H1 (cell line): ENCODE results near the gene ZNF277. TPM values are rescaled to one million over a fixed set of nuclear protein-coding genes. Genes with fewer than 3 reads are reported as not detected.

Experiments
- CTCF ChIA-PET: fragments of 300-600 bp; sonication (Branson Sonifier 250); formaldehyde crosslinking; loops from one replicate; lab custom pipeline; 2021; ENCODE audit not compliant: partially characterized antibody; lab: Charles Lee
- POLR2A ChIA-PET: fragments of 300-600 bp; sonication (Branson Sonifier 250); formaldehyde crosslinking; loops from one replicate; lab custom pipeline; 2021; ENCODE audit warnings: inconsistent platforms; ENCODE audit not compliant: partially characterized antibody; lab: Charles Lee
- DNase-seq, 2 experiments: peaks; one replicate each; pipeline versions ENCODE4 v3.0.0 to v3.0.0-alpha.2; 2010 to 2022; ENCODE audit warnings: low spot score in 2 of 2, low read depth in 1 of 2, mixed read lengths in 1 of 2
- FAIRE-seq: peaks from 2 replicates; lab custom pipeline; 2011; peaks lifted over from hg19 to GRCh38; lab: Jason Lieb, UNC
- H2AFZ ChIP-seq: 2 replicates; pipeline ENCODE4 v1.8.1; 2012; ENCODE audit warnings: low read length, inconsistent platforms
- H2AK5ac ChIP-seq: 2 replicates; pipeline ENCODE4 v1.6.1; 2013; ENCODE audit warnings: low read depth, low read length
- H2BK120ac ChIP-seq: replicated peaks from 2 replicates; pipeline ENCODE3; 2013; ENCODE audit warnings: low read depth, low read length, inconsistent platforms
- H2BK12ac ChIP-seq: 2 replicates; pipeline ENCODE4 v1.6.1; 2013; ENCODE audit warnings: low read depth, low read length
- H2BK15ac ChIP-seq: 2 replicates; pipeline ENCODE4 v1.6.1; 2013; ENCODE audit warnings: low read length
- H2BK20ac ChIP-seq: 2 replicates; pipeline ENCODE4 v1.6.1; 2013; ENCODE audit warnings: low read length
- H2BK5ac ChIP-seq: 2 replicates; pipeline ENCODE4 v1.6.1; 2013; ENCODE audit warnings: low read depth, low read length
- H3K14ac ChIP-seq: 2 replicates; pipeline ENCODE4 v1.6.1; 2013; ENCODE audit warnings: inconsistent platforms; ENCODE audit not compliant: insufficient read length
- H3K18ac ChIP-seq: 2 replicates; pipeline ENCODE4 v1.6.1; 2013; ENCODE audit warnings: low read length; ENCODE audit errors: extremely low read depth
- H3K23ac ChIP-seq: 2 replicates; pipeline ENCODE4 v1.6.1; 2013; ENCODE audit warnings: inconsistent platforms; ENCODE audit not compliant: insufficient read length
- H3K23me2 ChIP-seq: 2 replicates; pipeline ENCODE4 v1.6.1; 2013; ENCODE audit warnings: low read depth, low read length
- H3K27ac ChIP-seq: 2 replicates; pipeline ENCODE4 v1.6.1; 2011; ENCODE audit warnings: low read depth, low read length, inconsistent platforms
- H3K27me3 ChIP-seq, 4 experiments: replicated peaks in 1 of 4; 1 replicate in 1 of 4; 2 replicates in 3 of 4; pipeline versions ENCODE4 v1.6.1 to v1.8.1; 2011 to 2013; ENCODE audit warnings: low read length in 3 of 4, mild to moderate bottlenecking in 3 of 4, inconsistent platforms in 2 of 4, mixed read lengths in 2 of 4, moderate library complexity in 1 of 4; ENCODE audit not compliant: control insufficient read depth in 3 of 4, insufficient read depth in 3 of 4; ENCODE audit errors: extremely low read depth in 1 of 4
- H3K36me3 ChIP-seq, 4 experiments: 2 replicates each; pipeline versions ENCODE4 v1.6.1 to v1.8.1; 2011 to 2013; ENCODE audit warnings: mild to moderate bottlenecking in 4 of 4, low read length in 3 of 4, moderate library complexity in 2 of 4, control low read depth in 1 of 4, inconsistent platforms in 1 of 4; ENCODE audit not compliant: insufficient read depth in 4 of 4, control insufficient read depth in 2 of 4
- H3K4ac ChIP-seq: replicated peaks from 2 replicates; pipeline ENCODE3; 2013; ENCODE audit warnings: low read length, low read depth, mixed read lengths, inconsistent platforms; ENCODE audit not compliant: insufficient read length
- H3K4me1 ChIP-seq, 4 experiments: replicated peaks in 1 of 4; 1 replicate in 1 of 4; 2 replicates in 3 of 4; pipeline versions ENCODE4 v1.6.1 to v1.8.1; 2011 to 2013; ENCODE audit warnings: low read length in 3 of 4, inconsistent platforms in 2 of 4, mixed read lengths in 1 of 4; ENCODE audit not compliant: insufficient read depth in 4 of 4, control insufficient read depth in 3 of 4
- H3K4me2 ChIP-seq, 2 experiments: 2 replicates each; pipeline versions ENCODE4 v1.6.1 to v1.8.1; 2011 to 2013; ENCODE audit warnings: low read depth in 2 of 2, low read length in 2 of 2, control low read depth in 1 of 2, inconsistent platforms in 1 of 2, mild to moderate bottlenecking in 1 of 2; ENCODE audit not compliant: insufficient read depth in 1 of 2
- H3K4me3 ChIP-seq, 4 experiments: fragments of 200-600, 300-600 bp in 1 of 4; sonication (generic), shearing (Covaris generic), sonication (Bioruptor Twin) in 1 of 4; 2 replicates each; pipeline versions ENCODE4 v1.5.1 to v1.8.1; 2011 to 2016; ENCODE audit warnings: low read length in 4 of 4, low read depth in 3 of 4, control low read depth in 2 of 4, inconsistent platforms in 2 of 4, mild to moderate bottlenecking in 2 of 4, mixed read lengths in 1 of 4, moderate library complexity in 1 of 4; ENCODE audit not compliant: insufficient read depth in 2 of 4; ENCODE audit errors: extremely low read depth in 1 of 4
- H3K56ac ChIP-seq: replicated peaks from 2 replicates; pipeline ENCODE3; 2013; ENCODE audit warnings: low read depth, mild to moderate bottlenecking, mixed read lengths, low read length, inconsistent platforms; ENCODE audit not compliant: insufficient read length
- H3K79me1 ChIP-seq: 2 replicates; pipeline ENCODE4 v1.6.1; 2013; ENCODE audit warnings: low read depth, low read length, control low read depth
- H3K79me2 ChIP-seq, 2 experiments: 2 replicates each; pipeline versions ENCODE4 v1.6.1 to v1.8.1; 2012 to 2013; ENCODE audit warnings: low read length in 2 of 2, mild to moderate bottlenecking in 2 of 2, inconsistent platforms in 1 of 2; ENCODE audit not compliant: insufficient read depth in 2 of 2, control insufficient read depth in 1 of 2
- H3K9ac ChIP-seq, 4 experiments: replicated peaks in 1 of 4; 1 replicate in 1 of 4; 2 replicates in 3 of 4; pipeline versions ENCODE4 v1.6.1 to v1.8.1; 2011 to 2013; ENCODE audit warnings: low read depth in 3 of 4, low read length in 3 of 4, control low read depth in 2 of 4, mild to moderate bottlenecking in 2 of 4, moderate library complexity in 2 of 4, inconsistent platforms in 1 of 4; ENCODE audit errors: extremely low read depth in 1 of 4
- H3K9me3 ChIP-seq, 2 experiments: 2 replicates each; pipeline versions ENCODE4 v1.6.1 to v1.8.1; 2012 to 2013; ENCODE audit warnings: mild to moderate bottlenecking in 2 of 2, moderate library complexity in 2 of 2, control low read depth in 1 of 2, inconsistent platforms in 1 of 2, low read depth in 1 of 2, low read length in 1 of 2, mixed read lengths in 1 of 2; ENCODE audit not compliant: insufficient read depth in 2 of 2
- H4K20me1 ChIP-seq, 2 experiments: replicated peaks in 1 of 2; 2 replicates each; pipeline versions ENCODE3 to v1.8.1; 2011 to 2013; ENCODE audit warnings: inconsistent platforms in 2 of 2, low read length in 2 of 2, mild to moderate bottlenecking in 1 of 2; ENCODE audit not compliant: insufficient read depth in 2 of 2, control insufficient read depth in 1 of 2
- H4K5ac ChIP-seq: 2 replicates; pipeline ENCODE4 v1.6.1; 2013; ENCODE audit warnings: low read length, low read depth, mixed read lengths, inconsistent platforms; ENCODE audit not compliant: insufficient read length
- H4K8ac ChIP-seq: 2 replicates; pipeline ENCODE4 v1.8.0; 2013; ENCODE audit warnings: mild to moderate bottlenecking, moderate library complexity, low read length, inconsistent platforms; ENCODE audit not compliant: insufficient read depth; ENCODE audit errors: extremely low read depth
- H4K91ac ChIP-seq: replicated peaks from 2 replicates; pipeline ENCODE3; 2013; ENCODE audit warnings: low read length, mixed read lengths, inconsistent platforms; ENCODE audit not compliant: insufficient read length
- SIX5 ChIP-seq: IDR thresholded peaks from 2 replicates; pipeline ENCODE4 v1.6.1; 2011; ENCODE audit warnings: mild to moderate bottlenecking, low read depth, low read length
- SP4 ChIP-seq: IDR thresholded peaks from 2 replicates; pipeline ENCODE4 v1.6.1; 2012; ENCODE audit warnings: low read length, inconsistent platforms
- TCF12 ChIP-seq: IDR thresholded peaks from 2 replicates; pipeline ENCODE4 v1.6.1; 2011; ENCODE audit warnings: low read depth, mild to moderate bottlenecking, low read length
- YY1 ChIP-seq: IDR thresholded peaks from 2 replicates; pipeline ENCODE4 v1.6.1; 2011; ENCODE audit warnings: low read depth, mild to moderate bottlenecking, low read length
- WGBS, 2 experiments: shearing (Covaris generic) in 1 of 2; methylation state at CpG; one replicate each; pipeline versions ENCODE4 v1.1.6 to v1.1.7; 2013 to 2015; ENCODE audit warnings: low lambda C conversion rate in 2 of 2, mixed read lengths in 2 of 2, inconsistent platforms in 1 of 2, low coverage in 1 of 2, missing lambda C conversion rate in 1 of 2; ENCODE audit not compliant: insufficient replicate concordance in 2 of 2, insufficient coverage in 1 of 2, insufficient read length in 1 of 2; ENCODE audit errors: extremely low coverage in 1 of 2, missing lambda C conversion rate in 1 of 2; 5-methylcytosine and 5-hydroxymethylcytosine counted together
- polyA plus RNA-seq, 7 experiments: library from polyadenylated mRNA; depleted of rRNA in 3 of 7; stranded (reverse) in 5 of 7; unstranded in 2 of 7; fragments of >200 nt in 5 of 7; fragments of 200-250 nt in 2 of 7; gene quantifications; 1 replicate in 5 of 7; 2 replicates in 1 of 7; 4 replicates in 1 of 7; pipeline versions ENCODE4 v1.2.1 to v1.2.3, GENCODE V29; 2011 to 2013; ENCODE audit warnings: missing spikeins in 2 of 7, mixed read lengths in 2 of 7
- total RNA-seq: library from RNA; stranded (reverse); fragmentation: NEBNext Ultra II Directional; extraction: Animal tissue kit (Norgen Biotek cat#: 25700); gene quantifications from 2 replicates; pipeline ENCODE4 v1.2.1, GENCODE V29; 2021

Gene ZNF277
- total and polyA plus RNA-seq, 2 of the 8 experiments (the other 6 are each of a cell fraction or from before 2014, with no cell fraction given), result 5.1 to 21.7 TPM

DNA sequence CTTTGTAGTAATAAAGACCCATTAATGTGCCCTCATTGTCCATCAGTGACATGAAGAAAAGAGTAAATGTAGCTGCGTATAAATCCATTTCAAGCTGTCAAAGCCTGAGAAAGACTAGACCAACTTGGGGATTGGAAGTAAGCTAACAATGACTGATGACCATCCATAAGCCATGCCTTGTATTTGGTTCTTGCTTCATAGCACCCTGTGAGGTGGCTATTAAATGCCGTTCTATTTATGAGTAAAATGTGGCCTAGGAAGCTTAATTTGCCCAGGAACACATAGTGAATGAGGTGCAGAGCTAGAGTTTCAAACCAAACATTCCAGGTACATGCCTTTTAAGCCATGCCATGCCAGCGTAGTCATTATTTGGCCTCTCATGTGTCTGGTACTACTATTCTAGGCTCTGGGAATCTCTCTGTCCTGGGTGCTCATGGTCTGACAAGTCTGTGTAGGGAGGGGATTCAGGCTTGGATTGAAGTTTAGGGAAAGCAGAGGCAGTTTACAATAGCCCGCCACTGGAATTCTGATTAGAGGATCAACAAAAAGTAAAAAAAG lies 92.1 kb downstream of the ZNF277 start:
- Histone ChIP-seq H3K27me3 (no peaks in the 10 kb centered on the region), H4K91ac (no peak overlapping the region), H2BK120ac (no peak overlapping the region), H3K4me2 (no peak overlapping the region), H4K20me1 (no peaks in the 10 kb centered on the region), H2AK5ac (no peak overlapping the region), H3K23me2 (no peaks in the 10 kb centered on the region), H3K18ac (no peak overlapping the region), H3K79me1 (no peaks in the 10 kb centered on the region), H2AFZ (no peak overlapping the region), H3K27ac (no peak overlapping the region), H4K5ac (no peak overlapping the region), H2BK12ac (no peak overlapping the region), H3K56ac (no peak overlapping the region), H4K8ac (no peak overlapping the region), H3K23ac (no peak overlapping the region), H2BK5ac (no peak overlapping the region), H3K4ac (no peak overlapping the region), H3K9ac (no peak overlapping the region), H3K4me1 (no peaks in the 10 kb centered on the region), H3K14ac (no peak overlapping the region), H3K4me3 (no peak overlapping the region), H2BK20ac (no peak overlapping the region), H2BK15ac (no peak overlapping the region), H3K79me2 (no peaks in the 10 kb centered on the region), H3K36me3 (peaks cover 0 to 2% (median under 1%) of the 10 kb centered on the region in 4 experiments; a peak in 1 of 8 replicates), H3K9me3 (no peaks in the 10 kb centered on the region)
- ChIA-PET CTCF (no interaction called here), POLR2A (no interaction called here)
- 92% methylated on average over 4 of the region's 4 CpGs; no CpG with 5 or more reads in 1 of the 2 experiments for WGBS, 2 experiments
- no peak for TF ChIP-seq SIX5
- no peak for TF ChIP-seq YY1
- TF ChIP-seq TCF12, result no peak
- no peak for TF ChIP-seq SP4
- FAIRE-seq (no peak), DNase-seq (no peak)
